Measurements from ENCODE around the gene TEPSIN.

Gene TEPSIN

DNA sequence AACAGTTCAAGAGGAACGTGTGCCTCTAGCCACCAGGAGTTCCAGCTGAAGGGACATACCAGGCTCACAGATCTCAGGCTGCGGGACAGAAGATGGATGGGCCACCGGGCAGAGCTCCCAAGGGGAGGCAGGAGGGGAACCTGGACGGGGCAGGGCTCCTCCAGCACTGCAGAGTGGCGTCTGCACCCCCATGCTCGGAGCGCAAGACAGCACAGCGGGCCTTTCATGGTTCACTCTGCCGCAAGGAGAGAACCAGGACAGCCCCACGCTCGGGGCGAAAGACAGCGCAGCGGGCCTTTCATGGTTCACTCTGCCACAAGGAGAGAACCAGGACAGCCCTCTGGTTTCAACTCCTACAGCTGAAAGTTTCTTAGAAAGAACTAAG, 35.6 kb upstream of the TEPSIN start:
- TF ChIP-seq RAD21 (IDR thresholded peaks at IDR 0.05; ENCODE audit: low read depth) (no peak), FOXM1 (IDR thresholded peaks at IDR 0.05; ENCODE audit: borderline replicate concordance, low read depth) (no peak), CREB1 (IDR thresholded peaks at IDR 0.05; ENCODE audit: low read depth) (no peak), NFIC (IDR thresholded peaks at IDR 0.05) (no peak), CEBPB (IDR thresholded peaks at IDR 0.05) (no peak), ZBTB7A (IDR thresholded peaks at IDR 0.05; ENCODE audit: low read depth) (no peak), EP300 (IDR thresholded peaks at IDR 0.05; ENCODE audit: borderline replicate concordance) (no peak), TAF1 (IDR thresholded peaks at IDR 0.05; ENCODE audit: low read depth) (no peak), TCF12 (IDR thresholded peaks at IDR 0.05; ENCODE audit: low read depth) (no peak), YY1 (IDR thresholded peaks at IDR 0.05; ENCODE audit: low read depth) (no peak), EGR1 (IDR thresholded peaks at IDR 0.05) (no peak), TEAD4 (IDR thresholded peaks at IDR 0.05) (no peak)
- TF ChIP-seq, protein P1, sequence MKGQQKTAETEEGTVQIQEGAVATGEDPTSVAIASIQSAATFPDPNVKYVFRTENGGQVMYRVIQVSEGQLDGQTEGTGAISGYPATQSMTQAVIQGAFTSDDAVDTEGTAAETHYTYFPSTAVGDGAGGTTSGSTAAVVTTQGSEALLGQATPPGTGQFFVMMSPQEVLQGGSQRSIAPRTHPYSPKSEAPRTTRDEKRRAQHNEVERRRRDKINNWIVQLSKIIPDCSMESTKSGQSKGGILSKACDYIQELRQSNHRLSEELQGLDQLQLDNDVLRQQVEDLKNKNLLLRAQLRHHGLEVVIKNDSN (IDR thresholded peaks at IDR 0.05): no peak
- TF ChIP-seq, protein P2, sequence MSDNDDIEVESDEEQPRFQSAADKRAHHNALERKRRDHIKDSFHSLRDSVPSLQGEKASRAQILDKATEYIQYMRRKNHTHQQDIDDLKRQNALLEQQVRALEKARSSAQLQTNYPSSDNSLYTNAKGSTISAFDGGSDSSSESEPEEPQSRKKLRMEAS (IDR thresholded peaks at IDR 0.05): no peak
- TF ChIP-seq, protein P3, sequence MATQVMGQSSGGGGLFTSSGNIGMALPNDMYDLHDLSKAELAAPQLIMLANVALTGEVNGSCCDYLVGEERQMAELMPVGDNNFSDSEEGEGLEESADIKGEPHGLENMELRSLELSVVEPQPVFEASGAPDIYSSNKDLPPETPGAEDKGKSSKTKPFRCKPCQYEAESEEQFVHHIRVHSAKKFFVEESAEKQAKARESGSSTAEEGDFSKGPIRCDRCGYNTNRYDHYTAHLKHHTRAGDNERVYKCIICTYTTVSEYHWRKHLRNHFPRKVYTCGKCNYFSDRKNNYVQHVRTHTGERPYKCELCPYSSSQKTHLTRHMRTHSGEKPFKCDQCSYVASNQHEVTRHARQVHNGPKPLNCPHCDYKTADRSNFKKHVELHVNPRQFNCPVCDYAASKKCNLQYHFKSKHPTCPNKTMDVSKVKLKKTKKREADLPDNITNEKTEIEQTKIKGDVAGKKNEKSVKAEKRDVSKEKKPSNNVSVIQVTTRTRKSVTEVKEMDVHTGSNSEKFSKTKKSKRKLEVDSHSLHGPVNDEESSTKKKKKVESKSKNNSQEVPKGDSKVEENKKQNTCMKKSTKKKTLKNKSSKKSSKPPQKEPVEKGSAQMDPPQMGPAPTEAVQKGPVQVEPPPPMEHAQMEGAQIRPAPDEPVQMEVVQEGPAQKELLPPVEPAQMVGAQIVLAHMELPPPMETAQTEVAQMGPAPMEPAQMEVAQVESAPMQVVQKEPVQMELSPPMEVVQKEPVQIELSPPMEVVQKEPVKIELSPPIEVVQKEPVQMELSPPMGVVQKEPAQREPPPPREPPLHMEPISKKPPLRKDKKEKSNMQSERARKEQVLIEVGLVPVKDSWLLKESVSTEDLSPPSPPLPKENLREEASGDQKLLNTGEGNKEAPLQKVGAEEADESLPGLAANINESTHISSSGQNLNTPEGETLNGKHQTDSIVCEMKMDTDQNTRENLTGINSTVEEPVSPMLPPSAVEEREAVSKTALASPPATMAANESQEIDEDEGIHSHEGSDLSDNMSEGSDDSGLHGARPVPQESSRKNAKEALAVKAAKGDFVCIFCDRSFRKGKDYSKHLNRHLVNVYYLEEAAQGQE (IDR thresholded peaks at IDR 0.05; ENCODE audit: low read depth): no peak

DNA sequence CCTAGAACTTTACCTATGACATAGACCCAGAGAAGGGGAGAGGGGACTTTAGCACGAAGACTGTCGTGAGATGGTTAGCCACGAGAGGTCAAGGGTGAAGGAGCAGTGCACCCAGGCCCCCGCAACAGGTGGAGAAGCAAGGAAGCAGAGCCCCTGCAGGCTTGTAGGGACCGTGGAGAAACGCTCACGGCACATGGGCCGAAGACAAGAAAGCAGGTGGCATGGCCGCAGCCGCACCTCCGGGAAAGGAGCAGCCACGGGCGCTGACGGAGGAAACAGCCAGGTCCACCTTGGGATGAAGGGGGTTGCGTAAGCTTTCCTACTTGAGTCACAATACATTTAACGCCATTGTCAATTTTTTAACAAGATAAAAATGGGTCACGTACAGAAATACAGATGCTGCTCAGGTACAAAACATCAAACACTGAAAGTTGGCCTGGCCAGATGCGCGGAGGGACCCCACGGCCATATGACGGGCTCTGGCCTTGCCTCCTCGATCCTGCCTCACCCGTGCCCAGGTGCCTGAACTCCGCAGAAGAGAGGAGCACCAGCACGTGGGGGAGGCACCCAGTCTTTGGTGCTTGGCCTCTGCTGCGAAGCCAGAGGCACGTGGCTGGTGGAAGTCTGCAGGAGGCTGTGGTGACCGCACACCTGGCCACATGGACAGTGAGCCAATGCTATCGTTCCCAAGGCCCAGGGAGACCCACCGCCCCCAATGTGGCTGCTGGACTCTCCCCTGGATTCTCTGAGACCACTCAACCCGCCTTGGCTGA, 35.0 kb upstream of the TEPSIN start:
- no peak for TF ChIP-seq TEAD4 (IDR thresholded peaks at IDR 0.05)
- TF ChIP-seq CEBPB (IDR thresholded peaks at IDR 0.05): no peak
- no peak for TF ChIP-seq TCF12 (IDR thresholded peaks at IDR 0.05; ENCODE audit: low read depth)
- TF ChIP-seq, protein P3 (IDR thresholded peaks at IDR 0.05; ENCODE audit: low read depth): no peak
- TF ChIP-seq EP300 (IDR thresholded peaks at IDR 0.05; ENCODE audit: borderline replicate concordance): no peak
- no peak for TF ChIP-seq CREB1 (IDR thresholded peaks at IDR 0.05; ENCODE audit: low read depth)
- TF ChIP-seq TAF1 (IDR thresholded peaks at IDR 0.05; ENCODE audit: low read depth): no peak
- no peak for TF ChIP-seq NFIC (IDR thresholded peaks at IDR 0.05)
- no peak for TF ChIP-seq ZBTB7A (IDR thresholded peaks at IDR 0.05; ENCODE audit: low read depth)

DNA sequence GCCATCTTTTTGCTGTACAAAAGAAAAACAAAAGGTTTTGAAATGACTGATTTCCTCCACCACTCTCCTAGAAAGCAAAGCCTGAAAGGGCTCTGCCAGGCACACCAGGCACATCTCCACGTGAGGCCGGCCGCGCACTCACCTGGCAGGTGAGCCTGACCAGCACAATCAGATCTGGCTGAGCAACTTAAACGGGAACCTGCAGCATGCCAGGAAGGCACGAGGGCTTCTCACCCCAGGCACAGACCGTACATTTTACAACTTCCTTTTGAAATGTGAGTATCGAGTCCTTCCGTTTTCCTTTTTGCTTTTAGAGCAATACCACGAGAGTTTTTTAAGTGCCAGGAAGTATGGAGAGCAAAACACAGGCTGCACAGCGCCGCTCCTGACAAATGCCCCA, 33.8 kb upstream of the TEPSIN start:
- TF ChIP-seq NFIC (IDR thresholded peaks at IDR 0.05) (no peak), EGR1 (IDR thresholded peaks at IDR 0.05) (no peak), EP300 (IDR thresholded peaks at IDR 0.05; ENCODE audit: borderline replicate concordance) (no peak), ZBTB7A (IDR thresholded peaks at IDR 0.05; ENCODE audit: low read depth) (no peak), CREB1 (IDR thresholded peaks at IDR 0.05; ENCODE audit: low read depth) (no peak), TAF1 (IDR thresholded peaks at IDR 0.05; ENCODE audit: low read depth) (no peak), RAD21 (IDR thresholded peaks at IDR 0.05; ENCODE audit: low read depth) (no peak), TEAD4 (IDR thresholded peaks at IDR 0.05) (no peak), TCF12 (IDR thresholded peaks at IDR 0.05; ENCODE audit: low read depth) (no peak), CEBPB (IDR thresholded peaks at IDR 0.05) (no peak), FOXM1 (IDR thresholded peaks at IDR 0.05; ENCODE audit: borderline replicate concordance, low read depth) (no peak), YY1 (IDR thresholded peaks at IDR 0.05; ENCODE audit: low read depth) (no peak)
- TF ChIP-seq, protein P2 (IDR thresholded peaks at IDR 0.05): no peak
- TF ChIP-seq, protein P3 (IDR thresholded peaks at IDR 0.05; ENCODE audit: low read depth): no peak
- TF ChIP-seq, protein P1 (IDR thresholded peaks at IDR 0.05): no peak

DNA sequence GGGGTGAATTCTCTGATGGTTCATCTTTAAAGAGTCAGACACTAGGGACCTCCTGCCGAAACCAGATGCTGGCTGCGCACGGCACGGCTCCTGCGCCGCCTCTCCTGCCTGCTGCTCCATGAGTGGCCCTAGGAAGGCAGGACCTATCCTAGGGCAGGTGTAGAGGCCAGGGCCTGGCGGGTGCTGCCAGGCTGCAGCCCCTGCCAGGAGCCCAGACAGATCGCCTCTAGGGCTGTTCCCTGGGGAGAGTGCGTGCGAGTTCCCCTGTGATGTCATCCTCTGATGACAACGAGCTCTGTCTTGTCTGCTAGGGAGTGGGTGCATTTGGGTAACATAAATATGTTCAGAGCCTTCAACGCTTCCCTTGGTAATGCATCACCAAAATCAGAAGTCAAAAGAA, 32.4 kb upstream of the TEPSIN start:
- TF ChIP-seq EP300 (IDR thresholded peaks at IDR 0.05; ENCODE audit: borderline replicate concordance) (no peak), TAF1 (IDR thresholded peaks at IDR 0.05; ENCODE audit: low read depth) (no peak), YY1 (IDR thresholded peaks at IDR 0.05; ENCODE audit: low read depth) (no peak), EGR1 (IDR thresholded peaks at IDR 0.05) (no peak), FOXM1 (IDR thresholded peaks at IDR 0.05; ENCODE audit: borderline replicate concordance, low read depth) (no peak), ZBTB7A (IDR thresholded peaks at IDR 0.05; ENCODE audit: low read depth) (no peak), TCF12 (IDR thresholded peaks at IDR 0.05; ENCODE audit: low read depth) (no peak), CEBPB (IDR thresholded peaks at IDR 0.05) (no peak), RAD21 (IDR thresholded peaks at IDR 0.05; ENCODE audit: low read depth) (no peak), CREB1 (IDR thresholded peaks at IDR 0.05; ENCODE audit: low read depth) (no peak), TEAD4 (IDR thresholded peaks at IDR 0.05) (no peak)
- TF ChIP-seq, protein P3 (IDR thresholded peaks at IDR 0.05; ENCODE audit: low read depth): no peak
- TF ChIP-seq, protein P2 (IDR thresholded peaks at IDR 0.05): no peak
- TF ChIP-seq, protein P1 (IDR thresholded peaks at IDR 0.05): no peak

Data from Ishikawa (cell line).